ENCODE data around the gene BLM.

GRCh38 chr15:90686435-90687218, 30.5 kb upstream of the BLM start:
- no peak for TF ChIP-seq CTCF (IDR thresholded peaks at IDR 0.05)
- TF ChIP-seq ZFX (IDR thresholded peaks at IDR 0.05; ENCODE audit: borderline replicate concordance): no peak

Measured in 22Rv1 (cell line).